HTERT RPE-1 (cell line): ENCODE data around the gene OR2Y1.
"Not testable (repeated sequence)": the region's sequence is repeated elsewhere in the genome, so short reads cannot be mapped to it uniquely, and the experiment has no call there.

Source experiments
- in situ Hi-C: fragments of 300-500 bp; cut with MboI; formaldehyde crosslinking; loops from 4 replicates; pipeline ENCODE4 v1.14.3; 2020; ENCODE audit warnings: low sequenced_read_pairs

Gene OR2Y1

GRCh38 chr5:180739958-180740357 lies at the start of gene OR2Y1:
Gene OR2Y1, minus strand, starts transcription at chr5:180740058. Its CDS starts 0 bp downstream, at chr5:180740058.
- in situ Hi-C loops: no loop called here

DNA sequence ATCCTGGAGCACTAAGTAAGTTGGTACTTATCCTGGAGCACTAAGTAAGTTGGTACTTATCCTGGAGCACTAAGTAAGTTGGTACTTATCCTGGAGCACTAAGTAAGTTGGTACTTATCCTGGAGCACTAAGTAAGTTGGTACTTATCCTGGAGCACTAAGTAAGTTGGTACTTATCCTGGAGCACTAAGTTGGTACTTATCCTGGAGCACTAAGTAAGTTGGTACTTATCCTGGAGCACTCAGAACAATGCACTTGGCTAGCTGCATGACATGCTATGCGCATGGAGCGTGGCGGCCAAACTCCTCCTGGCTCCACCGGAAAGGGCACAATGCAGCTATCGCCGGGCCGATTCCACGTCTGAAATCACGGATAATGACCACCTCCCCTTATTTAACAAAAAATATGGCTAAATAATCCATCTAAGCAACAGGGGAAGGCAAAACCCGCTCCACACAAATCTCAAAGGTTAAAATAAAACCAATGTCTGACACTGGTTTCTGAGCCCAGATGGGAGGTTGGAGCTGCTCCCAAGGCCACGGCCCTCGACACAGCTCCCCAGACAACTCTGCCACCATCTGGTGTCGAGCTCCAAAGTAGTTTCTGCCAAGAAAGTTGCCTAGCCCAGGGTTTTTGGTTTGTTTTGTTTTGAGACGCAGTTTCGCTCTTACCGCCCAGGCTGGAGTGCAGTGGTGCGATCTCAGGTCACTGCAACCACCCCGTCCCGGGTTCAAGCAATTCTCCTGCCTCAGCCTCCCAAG lies 49.0 kb upstream of the OR2Y1 start:
- in situ Hi-C loops: not testable (repeated sequence)

DNA sequence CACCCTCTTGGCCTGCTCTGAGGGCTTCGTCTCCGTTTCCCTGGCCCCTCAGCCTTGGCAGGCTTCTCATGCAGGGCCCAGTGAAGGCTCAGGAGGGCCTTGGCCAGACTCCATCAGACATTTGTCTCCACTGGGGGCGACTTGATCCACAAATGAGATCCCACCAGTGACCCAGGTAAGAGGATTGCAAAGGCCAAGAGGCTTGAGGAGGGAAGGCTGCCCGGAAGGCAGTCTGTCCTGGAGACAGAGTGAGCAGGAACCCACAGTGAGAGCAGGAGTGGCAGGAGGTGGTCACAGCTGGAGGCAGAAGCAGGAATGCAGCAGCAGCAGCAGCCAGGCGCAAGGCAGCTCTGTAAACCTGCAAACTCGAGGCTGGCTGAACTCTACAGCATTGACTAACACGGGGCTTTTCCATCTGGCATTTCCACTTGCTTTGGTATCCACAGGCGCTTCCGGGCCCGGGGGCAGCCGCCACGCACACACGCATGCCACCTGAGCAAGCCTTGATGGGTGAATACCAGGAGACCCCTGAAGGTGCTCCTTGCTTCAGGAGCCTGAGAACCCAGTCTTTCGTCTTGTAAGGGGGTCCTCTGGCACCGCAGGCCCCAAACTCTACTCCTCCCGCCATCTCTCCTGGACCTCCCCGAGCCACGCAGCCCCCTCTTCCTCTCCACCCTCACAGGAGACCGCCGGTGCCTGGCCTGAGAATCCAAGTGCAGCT lies 48.0 kb upstream of the OR2Y1 start:
- in situ Hi-C loops: no loop called here

- in situ Hi-C loops: no loop called here
These were observed 46.9 kb upstream of the OR2Y1 start for GRCh38 chr5:180786531-180787398.

GRCh38 chr5:180785794-180786221 lies 46.0 kb upstream of the OR2Y1 start:
- in situ Hi-C loops: no loop called here

- in situ Hi-C loops: no loop called here
These were observed 45.4 kb upstream of the OR2Y1 start for GRCh38 chr5:180785121-180785781.

- in situ Hi-C loops: no loop called here
These were observed 44.7 kb upstream of the OR2Y1 start for GRCh38 chr5:180784497-180785097.

GRCh38 chr5:180783340-180784052 lies 43.6 kb upstream of the OR2Y1 start:
- in situ Hi-C loops: no loop called here

- in situ Hi-C loops: no loop called here
These were observed 42.9 kb upstream of the OR2Y1 start for GRCh38 chr5:180782748-180783147.

GRCh38 chr5:180781900-180782326 lies 42.1 kb upstream of the OR2Y1 start:
- in situ Hi-C loops: not testable (repeated sequence)

DNA sequence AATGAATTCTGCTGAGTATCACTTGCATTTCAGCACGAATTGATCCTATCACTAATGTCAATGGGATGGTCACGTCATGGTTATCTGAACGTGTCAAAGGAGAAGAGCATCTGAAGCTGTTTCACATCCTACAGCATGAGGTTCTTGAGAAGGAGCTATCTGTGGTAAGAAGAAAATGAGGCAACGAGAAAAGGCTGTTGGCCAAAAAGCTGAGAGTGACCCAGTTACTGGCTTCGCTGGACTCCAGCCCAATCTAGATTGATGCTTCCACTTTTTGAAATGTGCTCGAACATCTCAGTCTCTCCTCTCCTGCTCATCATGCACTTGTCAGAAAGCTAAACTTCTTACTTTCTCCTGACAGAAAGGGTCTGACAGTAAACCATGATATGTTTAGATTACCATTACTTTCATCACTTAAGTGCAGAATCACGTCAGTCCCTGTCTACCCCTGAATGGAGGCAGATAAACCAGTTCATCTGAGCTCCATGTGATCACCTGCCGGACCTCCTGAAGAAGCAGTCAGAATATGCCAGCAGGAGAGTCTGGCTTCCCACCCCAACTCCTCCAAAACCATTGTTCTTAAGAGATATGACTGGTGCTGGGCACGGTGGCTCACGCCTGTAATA lies 40.2 kb upstream of the OR2Y1 start:
- in situ Hi-C loops: no loop called here

DNA sequence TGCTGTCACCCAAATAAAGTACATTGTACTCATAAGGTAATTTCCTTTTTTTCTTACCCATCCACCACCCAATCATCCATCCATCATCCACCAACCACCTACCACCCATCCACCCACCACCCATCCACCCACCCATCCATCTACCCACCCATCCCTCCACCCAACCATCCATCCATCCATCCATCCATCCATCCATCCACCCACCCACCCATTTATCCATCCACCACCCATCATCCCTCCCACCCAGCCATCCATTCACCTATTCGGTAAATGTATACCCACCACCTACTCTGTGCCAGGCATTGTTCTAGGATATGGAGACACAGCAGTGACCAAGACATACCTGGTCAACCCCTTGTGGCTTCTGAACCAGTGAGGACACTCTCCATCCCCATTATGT lies 37.6 kb upstream of the OR2Y1 start:
- in situ Hi-C loops: no loop called here

GRCh38 chr5:180776376-180776775 lies 36.5 kb upstream of the OR2Y1 start:
- in situ Hi-C loops: no loop called here

DNA sequence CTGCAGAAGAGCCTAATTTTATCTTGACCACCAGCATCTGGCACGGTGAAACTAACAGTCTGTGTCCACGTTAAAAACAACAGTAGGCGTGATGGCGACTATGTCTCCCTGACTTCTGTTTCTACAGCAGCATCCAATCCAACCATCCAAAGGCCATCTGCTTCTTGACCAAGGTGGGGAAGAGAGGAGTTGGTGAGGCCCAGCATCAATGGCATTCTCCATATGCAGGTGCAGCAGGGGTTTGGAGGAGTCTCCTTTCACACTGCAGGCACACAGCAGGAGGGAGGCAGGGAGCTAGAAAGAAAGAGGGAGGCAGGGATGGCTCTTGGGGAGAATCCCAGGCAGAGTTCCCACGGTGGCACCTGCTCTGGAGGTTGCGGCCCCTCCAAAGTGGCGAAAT lies 35.8 kb upstream of the OR2Y1 start:
- in situ Hi-C loops: no loop called here

DNA sequence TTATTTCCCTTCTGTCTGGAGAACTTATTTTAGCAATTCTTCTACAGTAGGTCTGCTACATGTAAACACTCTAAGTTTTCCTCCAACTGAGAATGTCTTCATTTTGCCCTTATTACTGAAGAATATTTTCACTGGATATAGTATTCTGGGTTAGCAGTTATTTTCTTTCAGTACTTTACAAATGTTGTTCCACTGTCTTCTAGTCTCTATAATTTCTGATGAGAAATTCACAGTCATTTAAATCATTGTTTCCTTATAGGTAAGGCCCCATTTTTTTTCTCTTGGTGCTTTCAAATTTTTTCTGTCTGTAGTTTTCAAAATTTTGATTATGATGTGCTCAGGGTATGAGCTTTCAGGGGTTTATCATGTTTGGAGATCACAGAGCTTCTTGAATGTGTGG lies 32.0 kb upstream of the OR2Y1 start:
- in situ Hi-C loops: no loop called here

- in situ Hi-C loops: no loop called here
These were observed 30.0 kb upstream of the OR2Y1 start for GRCh38 chr5:180769821-180770220.

DNA sequence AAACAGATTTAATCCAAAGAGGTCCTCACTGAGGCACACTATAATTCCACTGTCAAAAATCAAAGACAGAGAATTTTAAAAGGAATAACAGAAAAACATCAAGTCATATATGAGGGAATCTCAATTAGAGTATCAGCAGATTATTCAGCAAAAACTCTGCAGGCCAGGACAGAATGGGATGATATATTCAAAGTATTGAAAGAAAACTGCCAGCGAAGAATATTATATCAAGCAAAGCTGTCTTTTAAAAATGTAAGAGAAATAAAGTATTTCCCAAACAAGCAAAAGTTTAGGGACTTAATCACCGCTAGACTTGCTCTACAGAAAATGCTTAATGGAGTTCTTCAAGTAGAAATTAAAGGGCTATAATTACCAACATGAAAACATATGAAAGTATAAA lies 15.7 kb upstream of the OR2Y1 start:
- in situ Hi-C loops: no loop called here

DNA sequence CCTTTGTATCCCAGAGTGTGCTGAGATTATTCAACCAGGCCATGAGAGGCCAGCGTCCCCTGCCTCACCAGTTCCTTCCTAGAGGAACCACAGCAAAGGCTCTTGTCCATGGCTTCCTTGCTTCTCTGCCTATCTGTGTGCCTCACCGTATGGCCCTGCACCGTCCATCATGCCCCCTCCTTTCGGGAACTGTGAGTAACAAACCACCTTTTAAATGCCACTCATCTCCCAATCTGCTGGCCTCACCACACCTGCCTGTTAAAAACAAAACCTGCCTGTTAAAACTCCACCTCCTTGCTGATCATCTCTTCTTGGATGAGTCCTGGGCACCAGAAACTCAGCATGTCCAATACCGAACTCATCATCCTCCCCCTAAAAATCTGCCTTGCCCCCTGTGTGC lies 4.4 kb upstream of the OR2Y1 start:
- in situ Hi-C loops: no loop called here

DNA sequence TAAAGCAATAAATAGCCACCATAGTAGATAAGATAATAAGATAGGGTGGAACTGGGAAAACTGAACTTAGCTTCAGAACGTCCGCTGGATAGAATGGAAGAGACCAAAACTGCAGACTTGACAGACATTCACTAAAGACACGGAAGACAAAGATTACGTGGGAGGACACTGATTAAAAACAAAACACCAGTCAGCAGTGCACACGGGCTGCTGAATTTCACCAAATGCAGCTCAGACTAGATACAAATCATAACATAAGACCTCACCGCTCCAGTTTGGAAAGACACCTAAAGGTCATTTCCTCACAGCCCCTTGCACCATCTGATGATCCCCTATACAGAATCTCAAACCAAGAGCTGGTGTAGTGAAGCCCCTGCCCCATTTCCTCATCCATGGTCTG lies 2.9 kb upstream of the OR2Y1 start:
- in situ Hi-C loops: no loop called here
